GM18498 (cell line): ENCODE measurements around the gene C11orf98.
"Not testable (repeated sequence)": the region's sequence is repeated elsewhere in the genome, so short reads cannot be mapped to it uniquely, and the experiment has no call there.

Source experiments
- ATAC-seq: cut with Tn5 transposase; IDR thresholded peaks from one replicate; pipeline ENCODE4 v1.9.1; 2021; ENCODE audit warnings: mild to moderate bottlenecking, moderate library complexity; ENCODE audit not compliant: unreplicated experiment

The C11orf98 gene

DNA sequence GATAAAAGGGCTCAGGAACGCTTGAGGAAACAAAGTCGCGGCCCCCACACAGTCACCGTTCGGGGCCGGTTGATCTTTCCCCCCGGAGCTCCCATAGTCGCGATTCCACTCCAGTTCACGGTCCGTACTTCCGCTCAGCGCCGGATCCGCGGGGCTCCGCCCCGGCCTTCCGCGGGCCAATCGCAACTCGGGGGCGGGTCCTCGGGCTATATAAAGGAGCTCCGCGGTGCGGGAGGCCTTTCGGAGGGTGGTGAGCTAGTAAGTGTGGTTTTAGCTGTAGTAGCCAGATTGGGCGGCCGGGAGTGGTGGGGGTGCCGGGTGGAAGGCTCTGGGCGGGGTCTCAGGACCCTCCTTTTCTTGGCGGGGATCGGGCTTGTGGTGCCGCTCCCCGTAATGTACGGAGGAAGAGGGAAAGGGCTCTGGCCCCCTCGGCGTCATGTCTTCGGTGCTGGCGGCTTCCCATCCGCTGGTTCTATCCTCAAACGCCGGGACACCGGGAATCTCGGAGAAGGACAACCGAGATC is at the start of gene C11orf98, which contains the start of gene CSKMT:
Gene C11orf98, minus strand, starts transcription at position 136 of the 524 bp plus-strand sequence. Its CDS starts 41 bp downstream, at position 95.
Gene CSKMT, plus strand, starts transcription at position 238 of the 524 bp plus-strand sequence. CDS start 568 bp downstream, outside the sequence.
- ATAC-seq, result peak; percentile 89

DNA sequence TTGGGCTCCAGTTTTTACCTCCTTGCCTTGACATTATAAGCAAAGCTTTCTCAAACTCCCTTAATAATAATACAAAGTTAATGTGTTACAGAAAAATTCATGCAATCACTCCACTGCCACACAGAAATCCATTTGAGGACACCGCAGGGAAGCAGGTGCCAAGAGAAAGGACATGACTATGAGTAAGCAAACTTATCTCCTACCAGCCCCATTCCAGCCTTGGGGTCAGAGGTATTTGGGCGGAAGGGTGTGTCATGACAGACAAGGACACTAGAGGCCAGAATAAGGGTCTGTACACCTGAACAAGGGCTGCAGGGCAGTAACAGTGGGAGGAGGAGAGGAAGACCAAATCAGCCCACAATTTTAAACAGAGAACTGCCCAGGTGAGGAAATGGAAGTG is 48.3 kb upstream of the C11orf98 start:
- ATAC-seq, result no peak

DNA sequence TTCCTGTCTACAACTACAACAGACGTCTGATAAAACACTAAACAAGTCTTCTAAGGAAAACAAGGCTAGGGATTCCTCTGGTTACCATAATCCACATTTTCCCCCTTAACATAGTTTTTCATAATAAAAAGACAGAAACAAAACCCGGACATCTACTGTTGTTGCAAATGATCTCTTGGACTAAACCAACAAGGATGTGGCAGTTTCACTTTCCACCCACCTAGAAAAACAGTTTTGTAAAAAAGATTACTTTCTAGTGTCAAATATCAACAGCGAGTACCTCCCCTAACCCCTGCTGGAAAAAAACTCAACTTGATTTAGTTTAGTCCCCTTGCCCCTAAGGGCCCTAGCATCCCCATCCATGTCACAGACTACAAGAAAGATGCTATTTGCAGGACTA is 47.9 kb upstream of the C11orf98 start:
- ATAC-seq, result no peak

DNA sequence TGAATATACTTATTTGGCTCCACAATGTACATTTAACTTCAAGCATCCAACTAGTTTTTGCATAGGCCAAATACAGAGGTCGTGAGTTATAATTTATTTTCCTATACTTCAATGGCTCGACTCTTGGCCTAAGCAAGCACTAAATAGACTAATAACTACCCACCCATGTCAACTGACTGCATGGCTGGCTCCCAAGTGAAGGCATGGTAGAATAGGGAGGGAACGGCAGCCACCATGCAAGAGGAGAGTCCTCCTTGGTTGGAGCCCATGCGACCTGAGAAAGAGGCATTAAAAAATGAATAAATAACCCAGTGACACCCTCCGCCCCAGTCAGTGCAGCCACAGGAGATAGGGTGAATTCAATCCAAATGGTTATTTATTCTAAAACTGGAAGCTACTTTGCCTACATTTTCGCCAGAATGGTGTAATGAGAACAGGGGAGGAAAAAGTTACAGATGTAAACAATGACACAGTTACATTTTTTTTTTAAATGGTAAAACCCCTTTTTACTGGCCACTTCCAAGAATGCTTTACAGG is 47.3 kb upstream of the C11orf98 start:
- ATAC-seq, result no peak

DNA sequence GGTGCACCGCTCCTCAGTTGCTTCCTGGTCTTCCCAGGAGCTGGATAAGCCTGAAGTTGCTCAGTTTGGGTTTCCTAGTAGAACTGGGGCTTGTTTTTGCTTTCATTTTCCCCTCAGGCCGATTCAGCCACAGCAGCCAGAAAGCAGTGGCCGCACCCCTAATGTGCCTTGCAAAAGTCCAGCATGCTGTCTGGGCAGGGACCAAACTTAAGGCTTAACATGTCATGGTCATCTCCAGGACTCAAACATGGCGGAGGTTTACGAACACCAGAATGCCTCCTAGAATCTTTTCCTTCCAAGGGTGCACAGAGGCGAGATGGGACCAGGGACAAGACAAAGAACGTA is 45.0 kb upstream of the C11orf98 start:
- peak; percentile 10 for ATAC-seq

DNA sequence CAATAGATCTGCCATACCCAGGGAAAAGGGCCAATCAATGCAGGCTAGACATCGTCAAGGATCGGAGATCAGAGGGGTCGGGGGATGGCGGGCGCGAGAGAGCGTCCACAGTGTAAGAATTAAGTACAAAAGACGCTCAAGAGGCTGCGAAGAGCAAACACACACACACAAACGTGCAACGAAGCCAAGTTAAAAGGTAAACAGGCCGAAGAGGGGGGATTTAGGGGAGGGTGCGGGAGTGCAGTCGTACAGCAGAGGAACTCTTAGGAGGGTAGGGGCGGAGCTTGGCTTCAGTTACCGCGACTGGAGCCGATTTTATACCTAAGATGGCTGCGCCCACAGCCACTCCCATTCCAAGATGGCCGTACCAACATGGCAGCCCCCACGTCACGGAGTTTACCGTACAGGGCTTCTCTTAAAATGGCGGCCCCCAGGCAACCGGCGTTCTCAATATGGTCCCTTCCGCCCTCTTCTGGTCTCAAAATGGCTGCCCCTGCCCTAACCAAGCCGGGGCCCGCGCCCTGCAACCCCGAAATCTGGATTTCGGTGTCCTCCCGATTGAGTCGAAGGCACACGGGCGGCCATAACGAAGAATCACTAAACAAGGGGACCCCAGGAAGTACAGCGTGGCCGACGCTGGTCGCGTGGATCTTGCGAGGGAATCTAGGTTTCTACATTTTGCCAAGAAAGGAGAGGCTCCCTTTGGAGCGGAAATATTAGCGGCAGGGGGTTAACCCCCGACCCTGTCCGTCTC is 44.4 kb upstream of the C11orf98 start:
- peak; percentile 70 for ATAC-seq

DNA sequence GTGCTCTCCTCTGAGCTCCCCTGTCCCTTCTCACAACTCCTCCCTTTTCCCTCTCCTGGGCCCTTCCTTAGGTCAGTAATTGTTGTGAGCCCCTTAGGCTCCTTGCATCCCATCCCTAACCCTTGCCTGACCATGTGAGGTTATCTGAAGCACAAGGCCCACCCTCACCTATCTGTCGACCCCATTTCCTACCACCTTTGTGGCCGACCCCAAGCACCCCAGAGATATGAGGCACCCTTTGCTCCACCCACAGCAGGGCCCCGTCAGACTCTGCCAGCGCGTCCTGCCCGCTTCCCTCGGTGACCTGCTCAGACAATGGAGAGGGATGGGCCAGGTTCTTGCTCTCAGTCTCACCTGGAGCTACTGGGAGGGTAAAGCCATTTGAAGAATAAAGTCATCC is 43.8 kb upstream of the C11orf98 start:
- ATAC-seq, result no peak

DNA sequence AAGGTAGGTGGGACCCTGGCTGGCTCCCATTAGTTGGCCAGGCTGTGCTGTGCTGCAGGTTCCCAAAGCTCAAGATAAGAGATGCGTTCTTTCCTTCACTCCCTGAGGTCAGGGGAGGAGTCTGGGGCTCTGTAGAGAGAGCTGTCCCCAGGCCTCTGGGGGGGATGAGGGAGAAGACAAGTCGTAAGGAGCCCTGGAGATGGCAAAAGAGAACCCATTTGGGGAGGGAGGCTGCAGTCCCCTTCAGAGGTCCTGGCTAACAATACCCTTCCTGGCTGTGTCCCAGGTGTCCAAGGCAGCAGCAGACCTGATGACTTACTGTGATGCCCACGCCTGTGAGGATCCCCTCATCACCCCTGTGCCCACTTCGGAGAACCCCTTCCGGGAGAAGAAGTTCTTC is 43.4 kb upstream of the C11orf98 start:
- no peak for ATAC-seq

DNA sequence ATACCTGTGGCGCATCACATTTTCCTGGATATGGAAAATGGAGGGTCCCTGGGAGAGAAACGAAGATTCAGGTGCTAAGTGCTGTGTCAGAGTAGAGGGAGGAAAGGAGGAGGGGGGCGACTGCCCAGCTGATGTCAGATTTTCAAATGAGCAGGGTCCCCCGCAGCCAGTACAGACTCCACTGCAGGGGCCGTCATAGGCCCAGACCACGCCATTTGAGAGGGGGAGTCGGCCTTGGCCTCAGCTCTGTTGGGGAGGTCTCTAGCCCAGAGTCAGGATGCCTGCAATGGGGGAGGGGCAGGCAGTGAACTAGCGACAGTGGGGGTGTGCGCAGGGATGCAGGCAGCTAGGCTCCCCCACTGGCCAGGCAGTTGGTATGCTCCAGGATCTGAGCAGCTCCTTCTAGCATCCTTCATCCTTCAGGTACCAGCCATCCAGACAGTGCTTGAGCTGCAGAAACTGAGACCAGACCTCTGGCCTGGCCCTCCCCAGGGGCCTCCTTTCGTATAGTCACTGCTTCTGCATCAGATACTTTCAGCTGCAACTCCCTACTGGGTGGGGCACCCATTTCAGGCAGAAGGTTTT is 42.4 kb upstream of the C11orf98 start, which contains the start of the genes BSCL2 and GNG3:
Gene BSCL2, minus strand, starts transcription at position 148 of the 585 bp plus-strand sequence. CDS start 229 bp downstream, outside the sequence.
Gene GNG3, plus strand, starts transcription at position 400 of the 585 bp plus-strand sequence. CDS start 620 bp downstream, outside the sequence.
- ATAC-seq, result no peak

DNA sequence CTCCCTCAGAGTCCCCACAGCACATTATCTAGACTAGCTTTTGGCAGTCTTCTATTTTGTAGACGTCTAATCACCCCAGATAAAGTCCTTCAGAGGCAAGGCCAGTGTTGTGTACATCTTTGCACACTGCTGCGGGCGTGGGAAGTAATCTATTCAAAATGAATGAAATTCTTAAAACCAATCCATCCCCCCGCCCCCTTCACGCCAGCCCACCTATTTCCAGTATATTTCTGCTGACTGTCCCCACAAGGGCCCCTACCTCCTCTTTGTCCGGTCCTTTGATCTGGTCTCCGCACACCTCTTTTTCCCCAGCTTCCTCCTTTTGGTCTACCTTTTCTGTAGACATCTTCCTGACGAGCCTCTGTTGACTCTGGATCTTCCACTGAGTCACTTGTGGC is 41.8 kb upstream of the C11orf98 start:
- no peak for ATAC-seq

DNA sequence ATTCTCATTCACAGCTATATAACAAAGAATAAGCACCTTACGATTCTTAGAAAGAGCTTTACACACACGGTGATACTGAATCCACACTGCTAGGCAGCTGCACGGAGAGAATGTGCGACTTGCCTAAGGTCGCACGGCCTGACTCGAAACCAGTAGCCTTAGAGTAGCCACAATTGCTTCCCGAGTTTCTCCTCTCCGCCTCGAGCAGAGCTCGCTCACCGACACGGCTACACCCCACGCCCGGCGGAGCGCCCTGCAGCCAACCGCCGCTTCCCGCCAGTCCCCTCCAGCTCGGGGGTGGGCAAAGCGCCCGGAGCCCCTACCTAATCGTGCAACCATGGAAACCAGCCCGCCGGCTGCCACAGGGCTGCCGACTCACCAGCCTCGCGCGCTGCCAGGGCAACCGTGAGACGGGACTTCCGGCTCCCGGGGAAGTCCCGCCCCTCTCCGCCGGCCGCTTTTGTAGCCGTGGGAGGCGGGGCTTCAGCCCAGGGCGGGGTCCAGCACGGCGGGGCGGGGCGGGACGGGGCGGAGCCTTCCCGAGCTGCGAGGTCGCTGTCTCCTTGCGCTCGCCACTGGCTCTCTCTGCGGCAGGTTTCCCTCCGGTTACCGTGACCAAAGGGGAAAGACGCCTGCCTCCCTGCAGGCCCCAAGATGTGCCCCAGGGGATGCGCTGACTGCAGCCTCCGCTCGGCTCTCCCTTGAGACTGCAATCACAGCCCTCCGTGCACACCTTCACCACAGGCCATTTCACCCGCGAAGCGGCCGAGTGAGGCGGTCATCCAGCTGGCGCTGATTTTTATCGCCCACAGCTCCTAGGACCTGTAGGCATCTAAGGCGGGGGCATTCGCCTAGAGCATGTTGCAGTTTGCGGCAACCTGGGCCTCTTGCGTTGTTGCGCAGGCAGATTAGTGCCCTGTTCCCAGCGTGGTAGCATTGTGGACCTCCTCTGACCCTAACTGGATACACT is 41.2 kb upstream of the C11orf98 start:
- ATAC-seq, result peak; percentile 65

DNA sequence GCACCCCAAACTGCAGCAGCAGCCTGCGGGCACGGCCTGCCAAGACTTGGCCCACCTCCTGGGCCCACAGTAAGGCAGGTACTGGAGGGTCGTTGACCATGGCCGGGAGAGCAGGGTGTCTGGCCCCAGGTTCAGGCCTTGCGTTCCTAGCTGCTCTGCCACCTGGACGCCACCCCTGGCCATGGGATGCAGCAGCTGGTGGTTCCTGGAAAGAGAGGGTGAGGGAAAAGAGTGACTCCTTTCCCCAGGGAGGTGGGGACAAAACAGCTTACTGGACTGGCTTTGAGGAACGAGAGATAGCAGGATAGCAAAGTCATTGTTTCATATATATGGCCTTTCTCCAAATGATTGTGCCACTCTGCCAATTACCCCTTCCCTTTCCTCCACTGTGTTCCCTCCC is 40.4 kb upstream of the C11orf98 start:
- ATAC-seq, result no peak

DNA sequence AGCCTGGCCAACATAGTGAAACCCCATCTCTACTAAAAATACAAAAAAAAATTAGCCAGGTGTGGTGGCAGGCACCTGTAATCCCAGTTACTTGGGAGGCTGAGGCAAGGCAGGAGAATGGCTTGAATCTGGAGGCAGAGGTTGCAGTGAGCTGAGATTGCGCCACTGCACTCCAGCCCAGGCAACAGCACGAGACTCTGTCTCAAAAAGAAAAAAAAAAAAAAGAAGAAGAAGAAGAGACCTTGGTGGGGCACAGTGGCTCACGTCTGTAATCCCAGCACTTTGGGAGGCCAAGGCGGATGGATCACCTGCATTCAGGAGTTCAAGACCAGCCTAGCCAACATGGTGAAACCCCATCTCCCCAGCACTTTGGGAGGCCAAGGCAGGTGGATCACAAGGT is 38.9 kb upstream of the C11orf98 start:
- ATAC-seq, result not testable (repeated sequence)

DNA sequence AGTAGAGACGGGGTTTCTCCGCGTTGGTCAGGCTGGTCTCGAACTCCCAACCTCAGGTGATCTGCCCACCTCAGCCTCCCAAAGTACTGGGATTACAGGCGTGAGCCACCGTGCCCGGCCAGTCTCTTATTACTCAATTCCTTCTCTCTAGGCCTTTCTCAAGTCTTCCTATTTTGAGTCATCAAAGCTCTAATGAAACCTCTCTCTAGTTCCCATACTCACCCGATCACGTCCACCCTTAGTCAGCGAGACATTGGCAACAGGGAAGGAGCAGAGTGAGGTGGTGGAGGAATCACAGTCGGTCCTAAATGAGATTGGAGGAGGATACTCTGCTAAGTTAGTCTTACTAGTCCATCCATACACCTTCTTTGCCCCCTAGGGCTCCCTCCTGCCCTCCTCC is 37.2 kb upstream of the C11orf98 start:
- ATAC-seq, result no peak

DNA sequence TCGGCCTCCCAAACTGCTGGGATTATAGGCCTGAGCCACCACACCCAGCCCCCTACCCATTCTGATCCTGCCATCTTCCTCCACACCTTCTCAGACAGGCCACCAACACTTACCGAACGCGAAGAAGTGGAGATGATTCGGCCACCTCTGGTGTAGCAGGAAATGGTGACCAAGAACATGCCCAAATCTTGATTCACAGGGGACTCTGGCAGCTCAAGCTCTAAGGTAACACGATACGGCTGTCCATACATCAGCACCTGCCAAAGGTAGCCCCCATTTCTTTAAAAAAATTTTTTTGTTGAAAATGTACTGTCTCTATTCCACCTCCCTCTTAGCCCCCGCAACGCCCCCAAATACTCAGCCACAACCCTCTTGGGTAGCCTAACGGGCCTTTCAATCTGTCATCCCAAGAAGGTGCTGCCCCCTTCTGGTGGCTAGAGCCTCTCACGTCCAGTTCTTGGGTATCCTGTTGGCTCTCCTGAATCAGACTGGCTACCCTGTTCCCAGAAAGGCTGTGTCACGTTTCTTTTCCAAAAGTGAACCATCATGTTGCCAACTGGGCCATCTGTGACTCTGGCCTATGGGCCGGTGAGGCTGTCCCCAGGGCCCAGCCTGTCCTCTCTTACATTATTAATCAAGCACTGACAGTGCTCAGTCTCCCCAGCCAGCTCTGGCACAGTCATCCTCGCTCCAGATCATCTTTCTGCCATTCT is 29.6 kb upstream of the C11orf98 start:
- no peak for ATAC-seq

DNA sequence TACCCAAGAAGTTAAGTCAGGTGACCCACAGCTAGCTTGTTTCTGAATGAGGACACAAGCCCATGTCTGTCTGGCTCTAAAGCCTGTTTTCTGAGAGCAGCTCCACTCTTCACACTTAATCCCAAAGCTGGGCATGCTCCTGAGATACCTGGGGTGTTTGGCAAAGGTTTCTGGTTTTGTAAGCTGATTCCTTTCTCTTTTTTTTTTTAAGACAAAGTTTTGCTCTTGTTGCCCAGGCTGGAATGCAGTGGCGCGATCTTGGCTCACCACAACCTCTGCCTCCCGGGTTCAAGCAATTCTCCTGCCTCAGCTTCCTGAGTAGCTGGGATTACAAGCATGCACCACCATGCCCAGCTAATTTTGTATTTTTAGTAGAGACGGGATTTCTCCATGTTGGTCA is 28.6 kb upstream of the C11orf98 start:
- ATAC-seq, result not testable (repeated sequence)

DNA sequence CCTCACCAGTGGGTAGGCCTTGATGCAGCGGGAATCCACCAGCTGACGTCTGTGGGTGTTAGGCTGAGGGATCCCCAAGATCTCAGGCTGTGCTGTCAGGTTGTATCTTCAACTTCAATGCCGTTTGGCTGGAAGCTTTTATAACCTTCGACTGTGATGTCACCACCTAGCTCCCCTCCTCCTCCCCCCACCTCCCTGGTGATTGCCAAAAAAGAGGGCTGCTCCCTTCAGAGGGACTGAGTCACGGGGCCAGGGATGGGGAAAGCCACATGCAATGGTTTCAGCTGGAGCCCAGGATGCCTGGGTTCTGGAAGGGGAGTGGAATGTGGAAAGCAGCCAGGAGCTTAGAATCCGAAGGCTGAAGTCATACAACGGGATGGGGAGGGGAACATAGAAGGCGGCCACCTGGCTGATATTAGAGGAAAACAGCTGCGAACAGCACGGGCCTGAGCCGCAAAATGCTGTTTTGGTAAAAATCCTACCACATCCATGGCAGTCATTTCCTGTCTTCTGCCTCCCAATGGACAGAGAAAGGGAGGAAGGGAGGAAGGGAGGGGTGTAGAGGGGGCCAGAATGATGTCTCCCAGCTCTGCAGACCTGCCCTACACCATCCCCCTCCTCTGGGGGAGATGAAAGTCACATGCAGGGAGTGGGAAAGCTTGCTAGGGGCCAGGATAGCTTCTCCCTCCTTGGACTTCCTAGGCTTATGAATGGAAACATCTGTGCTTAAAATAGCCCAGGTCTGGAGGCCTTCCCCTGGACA is 24.6 kb upstream of the C11orf98 start, which contains the start of gene LRRN4CL:
Gene LRRN4CL, minus strand, starts transcription at position 110 of the 763 bp plus-strand sequence. CDS start 1,022 bp downstream, outside the sequence.
- ATAC-seq, result no peak

DNA sequence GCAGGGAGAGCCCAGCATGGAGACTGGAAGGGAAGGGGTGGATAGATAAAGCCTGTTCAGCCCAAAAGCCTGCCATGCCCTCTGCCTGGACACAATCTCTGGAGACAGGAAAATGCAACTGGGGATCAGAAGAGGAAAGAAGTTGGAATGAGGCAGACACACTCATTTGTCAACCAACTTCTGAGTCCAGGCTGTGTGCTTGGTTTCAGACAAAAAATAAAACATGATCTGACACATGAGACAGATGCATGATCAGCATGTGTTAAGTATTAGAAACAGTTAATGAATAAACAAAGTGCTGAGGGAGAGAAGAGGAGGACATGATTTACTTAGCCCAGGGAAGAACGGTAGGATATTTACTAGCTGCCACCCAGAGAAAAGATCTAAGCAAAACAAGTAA is 23.5 kb upstream of the C11orf98 start:
- ATAC-seq, result no peak
